DND-41 (cell line): ENCODE results near the gene PNKP.

Experiments used
- EZH2 ChIP-seq: IDR thresholded peaks from 3 replicates; pipeline ENCODE4 v1.6.1; 2012; ENCODE audit warnings: borderline replicate concordance, low read depth, mild to moderate bottlenecking, moderate library complexity, low read length, inconsistent platforms; ENCODE audit not compliant: severe bottlenecking
- TF ChIP-seq, protein P1 (sequence below): IDR thresholded peaks from 2 replicates; pipeline ENCODE4 v1.5.1; 2012; ENCODE audit warnings: borderline replicate concordance, low read length, moderate library complexity, mild to moderate bottlenecking; ENCODE audit not compliant: poor library complexity, severe bottlenecking; ENCODE audit errors: extremely low read depth

DNA sequence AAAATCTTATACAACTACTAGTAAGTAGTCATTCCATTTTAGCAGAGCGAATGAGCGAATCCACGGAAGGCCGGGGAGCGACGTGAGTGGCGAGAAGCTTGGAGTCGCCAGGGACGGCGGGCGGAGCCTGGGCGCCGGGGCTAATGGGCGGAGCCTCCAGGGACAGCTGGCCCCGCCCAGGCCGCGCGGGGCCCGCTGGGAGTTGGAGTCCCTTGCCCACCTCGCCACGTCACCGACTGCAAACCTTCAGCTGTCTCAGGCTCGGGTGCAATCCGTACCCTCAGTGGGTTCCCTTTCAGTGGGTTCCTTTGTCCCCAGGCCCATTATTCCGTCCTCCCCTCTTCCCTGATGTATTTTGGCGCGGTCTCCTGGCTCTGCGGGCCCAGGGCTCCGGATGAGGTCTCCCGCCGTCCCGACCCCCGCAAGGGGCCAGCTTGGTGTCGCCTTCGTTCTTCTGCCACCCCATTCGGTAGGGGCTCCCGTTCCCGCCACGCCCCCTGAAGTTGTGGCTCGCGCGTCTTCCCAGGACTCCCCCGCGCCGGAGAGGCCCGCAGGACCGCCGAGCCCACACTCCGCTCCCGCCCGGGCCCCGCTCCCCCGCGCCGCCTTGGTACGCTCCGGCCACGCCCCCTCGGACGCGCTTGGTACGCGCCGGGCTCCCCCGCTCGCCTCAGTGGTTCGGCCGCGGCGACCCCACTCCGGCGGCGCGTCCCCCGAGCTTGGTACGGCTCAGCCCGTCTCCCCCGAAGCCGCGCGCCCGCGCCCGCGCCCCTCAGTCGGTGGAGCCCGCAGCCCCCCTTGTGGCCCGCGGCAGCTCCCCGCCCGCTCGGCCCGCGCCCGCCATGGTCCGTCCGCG lies 16.7 kb downstream of the PNKP start, which contains the start of gene PTOV1:
- TF ChIP-seq, protein P1, sequence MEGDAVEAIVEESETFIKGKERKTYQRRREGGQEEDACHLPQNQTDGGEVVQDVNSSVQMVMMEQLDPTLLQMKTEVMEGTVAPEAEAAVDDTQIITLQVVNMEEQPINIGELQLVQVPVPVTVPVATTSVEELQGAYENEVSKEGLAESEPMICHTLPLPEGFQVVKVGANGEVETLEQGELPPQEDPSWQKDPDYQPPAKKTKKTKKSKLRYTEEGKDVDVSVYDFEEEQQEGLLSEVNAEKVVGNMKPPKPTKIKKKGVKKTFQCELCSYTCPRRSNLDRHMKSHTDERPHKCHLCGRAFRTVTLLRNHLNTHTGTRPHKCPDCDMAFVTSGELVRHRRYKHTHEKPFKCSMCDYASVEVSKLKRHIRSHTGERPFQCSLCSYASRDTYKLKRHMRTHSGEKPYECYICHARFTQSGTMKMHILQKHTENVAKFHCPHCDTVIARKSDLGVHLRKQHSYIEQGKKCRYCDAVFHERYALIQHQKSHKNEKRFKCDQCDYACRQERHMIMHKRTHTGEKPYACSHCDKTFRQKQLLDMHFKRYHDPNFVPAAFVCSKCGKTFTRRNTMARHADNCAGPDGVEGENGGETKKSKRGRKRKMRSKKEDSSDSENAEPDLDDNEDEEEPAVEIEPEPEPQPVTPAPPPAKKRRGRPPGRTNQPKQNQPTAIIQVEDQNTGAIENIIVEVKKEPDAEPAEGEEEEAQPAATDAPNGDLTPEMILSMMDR: no peak
- TF ChIP-seq EZH2: no peak
